GM23248 (cell line): ENCODE results near the gene TBC1D22A. TPM values are rescaled to one million over a fixed set of nuclear protein-coding genes. Genes with fewer than 3 reads are reported as not detected.

Source experiments
- DNase-seq: peaks from one replicate; pipeline ENCODE4 v3.0.0-alpha.2; 2015
- H2AFZ ChIP-seq: fragments of 200-600 bp; sonication (generic); 2 replicates; pipeline ENCODE4 v1.6.1; 2016; ENCODE audit warnings: antibody characterized with exemption
- H3F3A ChIP-seq: fragments of 200-600 bp; sonication (generic); 2 replicates; pipeline ENCODE4 v1.6.1; 2016; ENCODE audit warnings: mild to moderate bottlenecking, antibody characterized with exemption, mixed run types; ENCODE audit not compliant: insufficient read depth
- H3K27ac ChIP-seq: fragments of 200-600 bp; sonication (generic); 2 replicates; pipeline ENCODE4 v1.5.1; 2016; ENCODE audit warnings: mild to moderate bottlenecking
- H3K27me3 ChIP-seq: fragments of 200-600 bp; sonication (generic); replicated peaks from 2 replicates; pipeline ENCODE4 v1.6.1; 2016; ENCODE audit warnings: mild to moderate bottlenecking; ENCODE audit not compliant: insufficient read depth
- H3K36me3 ChIP-seq: fragments of 200-600 bp; sonication (generic); 2 replicates; pipeline ENCODE4 v1.6.1; 2016; ENCODE audit warnings: low read depth, mild to moderate bottlenecking
- H3K4me1 ChIP-seq: fragments of 200-600 bp; sonication (generic); 2 replicates; pipeline ENCODE4 v1.6.1; 2016; ENCODE audit warnings: mild to moderate bottlenecking; ENCODE audit not compliant: insufficient read depth
- H3K4me2 ChIP-seq: fragments of 200-600 bp; sonication (generic); one replicate; pipeline ENCODE4 v1.6.1; 2016; ENCODE audit warnings: mild to moderate bottlenecking; ENCODE audit not compliant: unreplicated experiment
- H3K4me3 ChIP-seq: fragments of 200-600 bp; sonication (generic); 2 replicates; pipeline ENCODE4 v1.5.1; 2016; ENCODE audit warnings: mild to moderate bottlenecking
- H3K79me2 ChIP-seq: fragments of 200-600 bp; sonication (generic); 2 replicates; pipeline ENCODE4 v1.6.1; 2016; ENCODE audit warnings: mild to moderate bottlenecking; ENCODE audit not compliant: insufficient read depth
- H3K9ac ChIP-seq: fragments of 200-600 bp; sonication (generic); 2 replicates; pipeline ENCODE4 v1.6.1; 2016; ENCODE audit warnings: mild to moderate bottlenecking
- H3K9me2 ChIP-seq: fragments of 200-600 bp; sonication (generic); 2 replicates; pipeline ENCODE4 v1.6.1; 2016; ENCODE audit warnings: mixed run types, mild to moderate bottlenecking, moderate library complexity; ENCODE audit not compliant: insufficient read depth
- H3K9me3 ChIP-seq: fragments of 200-600 bp; sonication (generic); one replicate; pipeline ENCODE4 v1.6.1; 2017; ENCODE audit warnings: low read depth
- H4K20me1 ChIP-seq: fragments of 200-600 bp; sonication (generic); 2 replicates; pipeline ENCODE4 v1.6.0; 2016; ENCODE audit not compliant: insufficient read depth
- EZH2 ChIP-seq: fragments of 200-600 bp; sonication (generic); IDR thresholded peaks from 2 replicates; pipeline ENCODE4 v1.6.1; 2018; ENCODE audit warnings: antibody characterized with exemption, mild to moderate bottlenecking; ENCODE audit not compliant: insufficient read depth, poor library complexity, severe bottlenecking
- EZH2phosphoT487 ChIP-seq: fragments of 200-600 bp; sonication (generic); IDR thresholded peaks from 2 replicates; pipeline ENCODE4 v1.6.1; 2018; ENCODE audit warnings: antibody characterized with exemption, moderate library complexity, mild to moderate bottlenecking, low read depth; ENCODE audit not compliant: insufficient read depth
- WGBS, 2 experiments: methylation state at CpG; one replicate each; pipeline ENCODE4 v1.1.6; 2015 to 2017; ENCODE audit warnings: low lambda C conversion rate in 2 of 2, low coverage in 1 of 2; ENCODE audit errors: missing lambda C conversion rate in 2 of 2; 5-methylcytosine and 5-hydroxymethylcytosine counted together
- in situ Hi-C: fragments of 300-500 bp; cut with MboI; formaldehyde crosslinking; loops from 2 replicates; pipeline ENCODE4 v1.15.0; 2020
- polyA plus RNA-seq: library from polyadenylated mRNA; unstranded; fragments of >200 nt; fragmentation: Nextera tagmentation; extraction: Ambion mirVana; gene quantifications from 2 replicates; pipeline ENCODE4 v1.2.1, GENCODE V29; 2016
- total RNA-seq: library from RNA; depleted of rRNA; stranded (reverse); fragments of >200 nt; shearing (Covaris generic); gene quantifications from 2 replicates; pipeline ENCODE4 v1.2.3, GENCODE V29; 2014

TBC1D22A gene
- total and polyA plus RNA-seq, 2 experiments from 2014 or later = 12.3 to 16.9 TPM

- in situ Hi-C loops = no loop called here
- peak; percentile 30 for DNase-seq
- H3K27me3 ChIP-seq = no peaks in the 10 kb centered on the region
Observed at GRCh38 chr22:46735747-46736608, 26.5 kb upstream of the TBC1D22A start.

GRCh38 chr22:46736705-46737104, 25.7 kb upstream of the TBC1D22A start:
- H3K36me3 ChIP-seq = no peaks in the 10 kb centered on the region
- H3K9ac ChIP-seq = peak overlapping the region; percentile 85
- no peaks in the 10 kb centered on the region for H3K9me2 ChIP-seq
- no peaks in the 10 kb centered on the region for H3K27me3 ChIP-seq
- H3K9me3 ChIP-seq = no peaks in the 10 kb centered on the region
- H4K20me1 ChIP-seq = no peaks in the 10 kb centered on the region
- no peak for DNase-seq
- H3K4me2 ChIP-seq = peak overlapping the region; percentile 84
- 47% methylated on average over 7 to 8 of the region's 8 CpGs for WGBS, 2 experiments
- H2AFZ ChIP-seq = no peak overlapping the region
- in situ Hi-C loops = no loop called here
- peak overlapping the region; percentile 69 for H3K4me3 ChIP-seq
- no peak overlapping the region for H3K27ac ChIP-seq
- TF ChIP-seq EZH2phosphoT487 (no peak), EZH2 (no peak)
- no peaks in the 10 kb centered on the region for H3F3A ChIP-seq
- H3K79me2 ChIP-seq = peaks cover 65% of the 10 kb centered on the region
- peaks cover 21% of the 10 kb centered on the region for H3K4me1 ChIP-seq

More at GRCh38 chr22:46735747-46736608, 26.5 kb upstream of the TBC1D22A start:
- H3K4me2 ChIP-seq = peak overlapping the region; percentile 84
- no peaks in the 10 kb centered on the region for H4K20me1 ChIP-seq
- H3K4me3 ChIP-seq = peak overlapping the region; percentile 69
- H3K9me2 ChIP-seq = no peaks in the 10 kb centered on the region
- H3K27ac ChIP-seq = no peak overlapping the region
- H3K36me3 ChIP-seq = no peaks in the 10 kb centered on the region
- WGBS, 2 experiments = 68 to 76% methylated on average over 13 of the region's 13 CpGs
- peaks cover 22% of the 10 kb centered on the region for H3K4me1 ChIP-seq
- 0 out of 2 replicates have a peak overlapping the region, but pooled peaks have one; percentile 85 for H3K9ac ChIP-seq
- H3F3A ChIP-seq = no peaks in the 10 kb centered on the region
- TF ChIP-seq EZH2 (no peak), EZH2phosphoT487 (no peak)
- no peaks in the 10 kb centered on the region for H3K9me3 ChIP-seq
- peaks cover 72% of the 10 kb centered on the region for H3K79me2 ChIP-seq
- no peak overlapping the region for H2AFZ ChIP-seq

GRCh38 chr22:46737105-46737975, 25.1 kb upstream of the TBC1D22A start:
- H3K4me1 ChIP-seq = peaks cover 18% of the 10 kb centered on the region
- peak; percentile 62 for DNase-seq
- WGBS, 2 experiments = 4 to 6% methylated on average over 31 to 50 of the region's 53 CpGs
- peaks cover 58% of the 10 kb centered on the region for H3K79me2 ChIP-seq
- H3K4me3 ChIP-seq = peak overlapping the region; percentile 69
- peak overlapping the region; percentile 38 for H3K27ac ChIP-seq
- H3K9ac ChIP-seq = peak overlapping the region; percentile 85
- H3K4me2 ChIP-seq = peak overlapping the region; percentile 84
- no peaks in the 10 kb centered on the region for H3K9me2 ChIP-seq
- no peak for TF ChIP-seq EZH2
- no peak for TF ChIP-seq EZH2phosphoT487
- H3F3A ChIP-seq = no peaks in the 10 kb centered on the region
- in situ Hi-C loops = no loop called here
- H3K27me3 ChIP-seq = no peaks in the 10 kb centered on the region
- no peaks in the 10 kb centered on the region for H4K20me1 ChIP-seq
- H2AFZ ChIP-seq = peak overlapping the region; percentile 44
- no peaks in the 10 kb centered on the region for H3K36me3 ChIP-seq
- H3K9me3 ChIP-seq = no peaks in the 10 kb centered on the region

GRCh38 chr22:46737976-46738646, 24.3 kb upstream of the TBC1D22A start, which contains the start of gene CERK:
CERK (minus strand) TSS chr22:46738252; CDS start chr22:46738148, 104 bp downstream.
- Histone ChIP-seq H3K36me3 (no peaks in the 10 kb centered on the region), H3K4me3 (peak within 1 kb of the TSS; percentile 69), H3F3A (no peaks in the 10 kb centered on the region), H3K9ac (peak within 1 kb of the TSS; percentile 85), H3K27ac (peak within 1 kb of the TSS; percentile 65), H3K79me2 (peaks cover 52% of the 10 kb centered on the region), H3K27me3 (no peaks in the 10 kb centered on the region), H3K4me2 (peak within 1 kb of the TSS; percentile 90), H3K9me2 (no peaks in the 10 kb centered on the region), H2AFZ (peak within 1 kb of the TSS; percentile 79), H3K9me3 (no peaks in the 10 kb centered on the region), H3K4me1 (peaks cover 18% of the 10 kb centered on the region), H4K20me1 (no peaks in the 10 kb centered on the region)
- no peak for TF ChIP-seq EZH2
- no peak for TF ChIP-seq EZH2phosphoT487
- peak; percentile 72 for DNase-seq
- 0 to 2% methylated on average over 37 to 38 of the region's 99 CpGs for WGBS, 2 experiments
- in situ Hi-C loops = no loop called here
